ENCODE data around the gene COX11. TPM values are rescaled to one million over a fixed set of nuclear protein-coding genes. Genes with fewer than 3 reads are reported as not detected.
A peak's percentile ranks its signal among the peaks of the same experiment; 100 is the strongest.

The COX11 gene
- total RNA-seq, 1 experiment from 2014 or later, result 65.0 TPM

GRCh38 chr17:54968262-54968987, at the start of gene COX11, which contains the start of gene STXBP4 (continued):
- TF ChIP-seq E2F5 (CRISPR knock-in tag; IDR thresholded peaks at IDR 0.05) (no peak), ERG (CRISPR knock-in tag; IDR thresholded peaks at IDR 0.05) (no peak), ARID4B (CRISPR knock-in tag; IDR thresholded peaks at IDR 0.05; ENCODE audit: borderline replicate concordance) (peak; percentile 72; the same call in 1 of the 2 replicates), ZNF532 (CRISPR knock-in tag; IDR thresholded peaks at IDR 0.05; ENCODE audit: borderline replicate concordance) (no peak), MYBL2 (CRISPR knock-in tag; IDR thresholded peaks at IDR 0.05) (peak; percentile 71), NR1H2 (CRISPR knock-in tag; IDR thresholded peaks at IDR 0.05) (no peak), GTF2I (CRISPR knock-in tag; conservative IDR thresholded peaks at IDR 0.05) (no peak), ZBTB21 (CRISPR knock-in tag; IDR thresholded peaks at IDR 0.05; ENCODE audit: borderline replicate concordance) (no peak), NR2C2 (CRISPR knock-in tag; IDR thresholded peaks at IDR 0.05) (no peak), FOXJ3 (CRISPR knock-in tag; IDR thresholded peaks at IDR 0.05; ENCODE audit: borderline replicate concordance) (no peak), RORB (CRISPR knock-in tag; IDR thresholded peaks at IDR 0.05) (no peak), NFATC4 (CRISPR knock-in tag; IDR thresholded peaks at IDR 0.05) (no peak), ELF4 (CRISPR knock-in tag; IDR thresholded peaks at IDR 0.05; ENCODE audit: low read depth) (no peak), ATF6 (CRISPR knock-in tag; IDR thresholded peaks at IDR 0.05) (no peak), EMX1 (CRISPR knock-in tag; IDR thresholded peaks at IDR 0.05) (no peak), ZNF317 (CRISPR knock-in tag; IDR thresholded peaks at IDR 0.05; ENCODE audit: borderline replicate concordance, low read depth) (no peak), NFYB (CRISPR knock-in tag; conservative IDR thresholded peaks at IDR 0.05; ENCODE audit: low read depth) (0 out of 2 replicates have a peak, but pooled peaks have one; percentile 4), ATF1 (CRISPR knock-in tag; IDR thresholded peaks at IDR 0.05) (no peak)
- TF ChIP-seq, protein P1, sequence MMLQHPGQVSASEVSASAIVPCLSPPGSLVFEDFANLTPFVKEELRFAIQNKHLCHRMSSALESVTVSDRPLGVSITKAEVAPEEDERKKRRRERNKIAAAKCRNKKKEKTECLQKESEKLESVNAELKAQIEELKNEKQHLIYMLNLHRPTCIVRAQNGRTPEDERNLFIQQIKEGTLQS (CRISPR knock-in tag; conservative IDR thresholded peaks at IDR 0.05), result no peak
- TF ChIP-seq, protein P2, sequence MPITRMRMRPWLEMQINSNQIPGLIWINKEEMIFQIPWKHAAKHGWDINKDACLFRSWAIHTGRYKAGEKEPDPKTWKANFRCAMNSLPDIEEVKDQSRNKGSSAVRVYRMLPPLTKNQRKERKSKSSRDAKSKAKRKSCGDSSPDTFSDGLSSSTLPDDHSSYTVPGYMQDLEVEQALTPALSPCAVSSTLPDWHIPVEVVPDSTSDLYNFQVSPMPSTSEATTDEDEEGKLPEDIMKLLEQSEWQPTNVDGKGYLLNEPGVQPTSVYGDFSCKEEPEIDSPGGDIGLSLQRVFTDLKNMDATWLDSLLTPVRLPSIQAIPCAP (CRISPR knock-in tag; IDR thresholded peaks at IDR 0.05), result 0 out of 2 replicates have a peak, but pooled peaks have one; percentile 44
- TF ChIP-seq, protein P3, sequence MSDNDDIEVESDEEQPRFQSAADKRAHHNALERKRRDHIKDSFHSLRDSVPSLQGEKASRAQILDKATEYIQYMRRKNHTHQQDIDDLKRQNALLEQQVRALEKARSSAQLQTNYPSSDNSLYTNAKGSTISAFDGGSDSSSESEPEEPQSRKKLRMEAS (CRISPR knock-in tag; IDR thresholded peaks at IDR 0.05), result peak; percentile 54; the same call in 1 of the 2 replicates
- TF ChIP-seq, protein P4, sequence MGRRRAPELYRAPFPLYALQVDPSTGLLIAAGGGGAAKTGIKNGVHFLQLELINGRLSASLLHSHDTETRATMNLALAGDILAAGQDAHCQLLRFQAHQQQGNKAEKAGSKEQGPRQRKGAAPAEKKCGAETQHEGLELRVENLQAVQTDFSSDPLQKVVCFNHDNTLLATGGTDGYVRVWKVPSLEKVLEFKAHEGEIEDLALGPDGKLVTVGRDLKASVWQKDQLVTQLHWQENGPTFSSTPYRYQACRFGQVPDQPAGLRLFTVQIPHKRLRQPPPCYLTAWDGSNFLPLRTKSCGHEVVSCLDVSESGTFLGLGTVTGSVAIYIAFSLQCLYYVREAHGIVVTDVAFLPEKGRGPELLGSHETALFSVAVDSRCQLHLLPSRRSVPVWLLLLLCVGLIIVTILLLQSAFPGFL (CRISPR knock-in tag; IDR thresholded peaks at IDR 0.05; ENCODE audit: borderline replicate concordance), result no peak
